GM21529 (cell line): ENCODE measurements around the gene LRIT1.

Experiments
- ATAC-seq: cut with Tn5 transposase; IDR thresholded peaks from one replicate; pipeline ENCODE4 v1.9.1; 2021; ENCODE audit not compliant: unreplicated experiment

LRIT1 gene

DNA sequence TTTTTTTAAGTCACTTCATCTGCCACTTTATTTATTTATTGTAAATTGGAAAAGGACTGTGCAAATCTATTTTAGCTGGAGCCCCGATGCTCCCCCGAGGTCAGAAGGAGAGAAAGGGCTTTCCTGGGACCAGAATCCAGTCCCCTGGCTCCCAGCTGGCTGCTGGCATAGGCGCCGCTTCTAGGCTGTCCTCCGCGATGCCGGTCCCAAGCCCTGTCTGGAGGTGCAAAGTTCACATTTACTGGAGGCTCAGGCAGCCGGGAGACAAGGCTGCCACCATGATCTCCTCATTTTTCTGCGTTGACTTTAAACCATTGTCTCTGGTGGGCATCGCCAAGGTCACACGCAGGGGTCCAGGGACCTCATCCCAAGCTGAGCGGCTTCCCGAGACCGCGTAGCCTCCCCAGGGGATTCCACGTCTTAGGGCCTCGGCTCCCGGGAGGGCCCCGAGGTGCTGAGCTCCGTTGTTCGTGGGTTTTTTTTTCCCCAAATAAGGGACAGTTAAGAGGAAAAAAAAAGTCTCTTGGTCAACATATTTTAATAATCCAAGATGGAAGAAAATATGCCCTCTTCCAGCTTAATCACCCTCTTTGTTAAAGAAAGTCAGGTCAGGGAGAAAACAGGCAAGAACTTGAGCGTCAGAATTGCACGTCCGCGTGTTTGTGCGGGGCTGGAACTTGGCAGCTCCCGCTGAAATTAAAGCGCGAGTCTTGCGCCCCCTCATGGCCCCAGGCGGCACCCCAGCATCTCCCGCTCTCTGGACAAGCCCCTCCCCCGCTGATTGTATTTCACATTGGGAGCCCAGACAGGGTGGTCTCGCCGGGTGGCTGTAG lies 15.4 kb upstream of the LRIT1 start:
- no peak for ATAC-seq

- no peak for ATAC-seq
These were observed 13.5 kb upstream of the LRIT1 start for GRCh38 chr10:84254552-84255478.

- ATAC-seq, result no peak
These were observed 7.4 kb upstream of the LRIT1 start for GRCh38 chr10:84248794-84249193.

- ATAC-seq, result no peak
These were observed 6.2 kb upstream of the LRIT1 start for GRCh38 chr10:84247496-84247895.

- ATAC-seq, result no peak
These were observed 3.4 kb upstream of the LRIT1 start, which contains the start of gene RGR for GRCh38 chr10:84244651-84245270. Gene RGR, plus strand, starts transcription at chr10:84245053. Its CDS starts 38 bp downstream, at chr10:84245091.

DNA sequence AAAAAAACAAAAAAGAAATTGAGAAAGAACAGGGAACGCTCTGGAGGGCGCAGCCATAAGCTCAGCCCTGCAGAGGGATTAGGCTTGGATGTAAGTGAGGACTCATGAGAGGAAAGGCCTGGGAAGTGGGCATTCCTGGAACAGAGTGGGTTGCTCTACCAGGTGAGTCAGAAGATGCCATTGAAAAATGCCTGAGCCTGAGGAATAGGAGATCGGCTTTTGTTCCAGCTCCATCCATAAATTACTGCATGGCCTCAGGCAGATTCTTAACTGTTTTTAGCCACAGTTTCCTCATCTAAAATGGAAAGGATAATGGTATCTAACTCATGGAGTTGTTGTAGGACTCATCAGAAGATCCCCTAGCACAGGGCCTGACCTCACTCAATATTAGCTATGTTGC lies 2.4 kb upstream of the LRIT1 start:
- no peak for ATAC-seq

- no peak for ATAC-seq
These were observed 2.4 kb downstream of the LRIT1 start for GRCh38 chr10:84238909-84239308.

GRCh38 chr10:84237199-84238051 lies 3.9 kb downstream of the LRIT1 start:
- no peak for ATAC-seq

DNA sequence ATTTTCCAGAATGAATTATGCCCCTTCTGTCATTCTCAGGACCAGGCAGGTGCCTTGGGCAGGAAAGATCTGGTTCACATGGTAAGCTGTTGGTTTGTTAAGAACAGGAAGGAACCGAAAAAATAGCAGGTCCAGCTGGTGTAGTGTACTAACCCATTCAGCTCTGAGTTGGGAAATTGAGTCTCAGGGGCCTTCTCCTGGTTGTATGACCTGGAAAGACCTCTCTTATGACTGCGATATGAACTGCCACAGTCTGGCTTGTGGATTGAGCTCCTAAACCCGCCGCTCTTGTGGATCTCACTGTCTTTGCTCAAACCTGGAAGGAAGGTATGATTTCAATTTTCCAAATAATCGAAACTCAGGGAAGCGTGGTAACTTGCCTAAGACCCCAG lies 4.5 kb downstream of the LRIT1 start:
- ATAC-seq, result no peak

- ATAC-seq, result no peak
These were observed 6.2 kb downstream of the LRIT1 start for GRCh38 chr10:84235096-84235495.

GRCh38 chr10:84234479-84234878 lies 6.9 kb downstream of the LRIT1 start:
- ATAC-seq, result no peak

DNA sequence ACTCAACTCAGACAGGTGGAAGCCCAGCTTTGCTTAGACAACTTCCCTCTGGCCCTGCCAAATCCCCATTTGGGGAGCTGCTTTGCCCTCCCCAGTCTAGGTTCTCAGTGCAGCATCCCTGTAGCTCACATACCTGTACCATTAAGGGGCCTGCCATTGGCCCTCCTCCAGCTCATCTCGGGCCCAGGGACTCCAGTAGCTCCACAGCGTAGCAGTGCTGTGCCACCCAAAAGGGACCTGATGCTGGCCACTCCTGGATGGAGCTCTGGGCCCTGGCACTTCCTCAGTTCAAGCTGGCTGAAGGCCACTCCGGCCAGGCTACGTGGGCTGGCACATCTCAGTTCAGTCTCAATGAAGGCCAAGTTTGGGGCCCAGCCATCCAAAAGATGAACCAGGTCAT lies 7.4 kb downstream of the LRIT1 start:
- no peak for ATAC-seq

GRCh38 chr10:84232376-84232775 lies 9.0 kb downstream of the LRIT1 start:
- no peak for ATAC-seq

GRCh38 chr10:84230359-84230758 lies 11.0 kb downstream of the LRIT1 start:
- no peak for ATAC-seq

DNA sequence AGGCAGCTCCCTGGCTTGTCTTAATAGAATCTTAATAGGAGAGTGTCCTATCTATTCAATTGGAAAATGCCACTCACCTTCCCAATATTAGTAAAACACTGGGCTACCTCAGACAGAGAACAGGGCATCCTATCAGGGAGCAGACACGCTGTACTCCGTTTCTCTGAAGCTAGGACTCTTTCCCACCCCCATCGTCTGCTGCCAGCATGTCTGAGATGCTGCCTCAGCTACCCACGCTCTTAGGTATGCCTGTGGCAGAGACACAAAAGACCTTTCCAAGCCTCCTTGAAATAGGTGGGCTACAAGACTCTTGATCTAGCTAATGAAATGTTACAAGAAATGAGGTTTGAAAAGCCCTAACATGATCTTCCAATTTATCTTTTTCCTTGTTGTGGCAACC lies 13.5 kb downstream of the LRIT1 start:
- ATAC-seq, result no peak

DNA sequence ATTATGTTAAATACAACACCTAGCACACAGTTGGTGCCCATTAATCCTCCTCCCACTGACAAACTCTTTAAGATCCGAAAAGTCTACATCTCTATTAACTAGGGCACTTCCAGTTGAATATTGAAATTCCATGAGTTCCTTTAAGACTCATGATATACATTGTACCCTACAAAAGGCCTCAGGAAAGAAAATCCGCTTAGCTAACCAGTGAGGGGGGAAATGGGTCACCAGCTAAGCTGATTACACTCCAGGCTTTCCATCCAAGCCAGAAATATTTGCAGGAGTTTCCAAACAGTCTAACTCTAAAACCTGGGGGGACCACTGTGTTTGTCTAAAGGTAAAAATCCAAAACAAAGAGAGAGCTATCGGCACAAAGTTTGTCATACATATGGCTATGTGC lies 14.7 kb downstream of the LRIT1 start:
- no peak for ATAC-seq

DNA sequence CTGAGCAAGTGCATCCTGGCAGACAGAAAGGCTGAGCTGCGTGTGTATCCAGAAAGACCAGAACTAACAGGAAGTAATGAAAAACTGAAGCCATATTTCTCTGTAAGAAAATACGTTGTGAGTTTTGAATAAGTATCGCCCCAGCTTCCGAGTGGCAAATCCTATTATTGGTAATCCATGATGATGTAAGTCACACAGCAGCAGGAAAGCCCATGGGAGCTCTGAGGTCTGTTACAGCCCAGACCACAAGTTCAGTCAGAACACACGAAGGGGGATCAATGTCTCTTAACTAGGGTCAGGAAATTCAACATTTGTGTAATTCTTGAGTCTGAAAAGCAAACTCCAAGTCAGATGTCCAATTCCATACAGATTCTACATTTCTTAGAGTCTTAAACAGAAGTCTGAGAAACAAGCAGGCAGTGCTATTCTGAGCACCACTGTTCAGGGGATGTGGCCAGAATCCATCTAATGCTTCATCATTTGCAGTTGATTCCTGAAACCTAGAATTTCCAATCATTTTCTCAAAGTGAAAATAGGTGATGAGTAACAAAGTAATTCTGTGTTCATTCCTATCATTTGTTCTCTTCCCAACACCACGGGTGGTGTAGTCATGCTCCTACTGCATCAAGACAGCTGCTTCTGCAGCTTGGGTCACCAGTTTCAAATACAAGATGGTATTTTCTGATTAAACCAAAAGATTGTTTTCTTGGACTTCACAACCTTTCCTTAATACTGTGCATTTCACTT lies 15.7 kb downstream of the LRIT1 start, which contains the start of gene LRIT2:
LRIT2 (minus strand) TSS at position 118 of the 747 bp plus-strand sequence; CDS start at position 94, 24 bp downstream.
- ATAC-seq, result no peak

DNA sequence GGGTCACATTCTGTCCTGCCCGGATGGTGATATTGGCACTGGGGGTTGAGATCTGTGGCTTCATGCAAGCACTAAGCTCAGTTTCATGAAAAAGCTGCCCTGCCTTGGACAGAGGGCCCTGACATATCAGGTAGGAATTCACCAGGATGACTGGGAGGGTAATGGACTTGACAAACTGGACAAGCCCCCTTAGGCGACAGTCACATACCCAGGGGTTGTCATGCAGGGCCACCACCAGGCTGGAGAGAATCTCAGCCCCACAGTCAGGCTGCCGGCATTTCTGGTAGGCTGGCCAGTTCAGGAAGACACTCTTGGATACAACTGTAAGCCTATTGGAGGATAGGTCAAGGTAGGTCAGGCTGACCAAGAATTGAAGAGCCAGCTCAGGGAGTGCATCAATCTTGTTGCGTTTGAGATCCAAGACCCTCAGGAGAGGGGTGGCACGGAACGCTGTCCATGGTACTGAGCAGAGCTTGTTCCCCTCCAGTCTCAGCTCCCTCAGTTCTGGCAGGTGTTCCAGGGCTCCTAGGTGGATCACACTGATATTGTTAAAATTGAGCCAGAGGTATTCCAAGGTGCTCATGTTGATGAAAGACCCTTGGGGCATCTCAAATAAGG lies 16.8 kb downstream of the LRIT1 start:
- no peak for ATAC-seq

DNA sequence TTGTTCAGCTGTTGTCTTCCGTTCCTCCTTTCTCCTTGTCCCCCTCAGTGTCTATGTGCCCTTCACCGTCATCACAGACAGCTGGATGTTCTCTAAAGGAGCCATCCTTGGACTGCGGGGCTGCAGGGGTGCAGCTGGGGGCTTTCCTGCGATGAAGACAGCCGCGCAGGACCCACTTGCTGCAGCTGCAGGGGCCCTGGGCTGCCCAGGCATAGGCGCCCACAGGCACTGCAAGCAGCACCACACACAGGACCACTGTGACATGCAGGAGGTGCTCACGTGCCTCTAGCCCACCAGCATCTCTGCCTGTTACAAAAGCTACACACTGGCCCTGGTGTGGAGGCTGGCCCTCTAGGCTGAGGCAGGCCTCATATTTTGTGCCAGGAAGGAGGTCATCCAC lies 19.4 kb downstream of the LRIT1 start:
- no peak for ATAC-seq
